ENCODE results near the gene GAP43.

The GAP43 gene

DNA sequence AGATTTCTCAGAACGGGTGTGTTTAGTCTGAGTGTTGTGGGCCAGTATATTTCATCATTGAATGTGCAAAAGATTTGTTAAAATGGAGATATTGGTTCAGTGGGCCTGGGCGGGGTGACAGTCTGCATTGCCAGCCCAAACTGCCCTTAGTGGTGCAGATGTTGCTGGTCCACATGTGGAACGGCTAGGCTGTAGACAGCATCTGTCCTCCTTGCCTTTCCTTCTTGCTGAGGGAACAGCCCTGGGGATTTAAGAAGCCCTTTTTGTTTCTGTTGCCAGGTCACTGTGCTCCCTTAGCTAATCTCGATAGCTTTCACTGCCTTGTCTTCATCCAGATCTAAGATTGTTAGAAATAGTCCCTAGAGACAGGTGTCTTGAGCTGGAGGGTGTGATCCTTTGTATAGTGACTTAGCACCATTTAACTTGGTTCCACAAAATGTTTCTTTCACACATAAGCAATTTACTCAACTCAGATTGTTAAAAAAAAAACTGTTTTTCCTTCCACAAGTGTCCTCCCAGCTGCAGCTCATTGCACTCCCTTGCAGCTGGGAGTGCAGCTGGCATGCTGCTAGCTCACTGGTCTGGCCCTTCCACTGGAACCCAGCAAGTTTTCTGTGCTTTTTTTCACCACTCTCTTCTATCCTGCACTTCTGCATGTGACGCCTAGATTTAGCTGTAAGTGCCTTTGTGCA, 37.5 kb downstream of the GAP43 start:
- Mint-ChIP-seq H3K9me3 (no peaks in the 10 kb centered on the region), H3K4me3 (no peak overlapping the region), H3K27ac (no peak overlapping the region), H3K36me3 (no peaks in the 10 kb centered on the region), H3K4me1 (peaks cover 17 to 34% of the 10 kb centered on the region in 2 donors), H3K27me3 (peaks cover 2 to 10% of the 10 kb centered on the region in 2 donors)
- ATAC-seq (replicated peaks) (no peak), DNase-seq (no peak)

DNA sequence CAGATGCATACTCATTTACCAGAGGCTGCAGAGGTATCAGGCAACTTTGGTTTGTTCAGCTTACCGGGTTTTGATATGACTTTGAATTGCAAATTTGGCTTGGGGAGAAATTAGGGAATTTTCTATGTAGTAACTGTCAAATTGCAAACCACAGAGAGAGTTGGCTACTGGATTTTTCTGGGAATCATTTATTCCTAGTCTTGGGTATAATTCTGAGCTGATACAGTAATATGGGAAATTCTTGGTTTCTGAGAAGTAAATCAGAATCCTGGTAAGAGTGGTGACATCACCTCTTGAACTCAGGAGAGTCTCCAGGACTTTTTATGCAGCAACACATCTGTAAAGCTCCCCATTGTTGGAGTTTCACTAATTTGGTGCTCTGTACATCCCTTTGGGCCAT, 39.0 kb downstream of the GAP43 start:
- Mint-ChIP-seq H3K4me3 (no peak overlapping the region), H3K4me1 (peaks cover 12 to 35% of the 10 kb centered on the region in 2 donors)

DNA sequence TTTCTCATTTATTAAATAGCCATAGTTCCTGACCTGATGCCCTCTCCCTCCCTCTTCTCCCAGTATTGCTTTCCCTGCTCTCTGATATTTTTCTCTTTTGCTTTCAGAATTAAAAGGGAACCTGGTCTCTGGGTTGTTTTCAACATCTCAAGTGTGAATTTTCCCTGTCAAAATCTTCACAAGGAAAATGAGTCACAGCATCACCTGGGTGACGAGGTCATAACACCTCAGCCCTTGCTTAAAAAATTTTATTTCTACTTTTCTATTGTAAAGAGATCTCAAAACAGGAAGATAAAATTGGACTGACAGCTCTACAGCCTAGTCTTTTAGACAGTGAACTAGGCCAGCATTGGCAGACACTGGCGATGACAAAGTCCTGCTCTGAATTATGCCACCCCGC, 40.1 kb downstream of the GAP43 start:
- Mint-ChIP-seq H3K27ac (no peak overlapping the region), H3K4me1 (peaks cover 13 to 28% of the 10 kb centered on the region in 2 donors), H3K9me3 (no peaks in the 10 kb centered on the region), H3K36me3 (no peaks in the 10 kb centered on the region), H3K4me3 (no peak overlapping the region), H3K27me3 (peaks cover 4 to 18% of the 10 kb centered on the region in 2 donors)
- DNase-seq = no peak
- no peak for ATAC-seq (replicated peaks)

More for the DNA sequence above, 39.0 kb downstream of the GAP43 start:
- Mint-ChIP-seq H3K9me3 (no peaks in the 10 kb centered on the region), H3K27me3 (peaks cover 4 to 18% of the 10 kb centered on the region in 2 donors), H3K36me3 (no peaks in the 10 kb centered on the region), H3K27ac (no peak overlapping the region)
- DNase-seq (no peak), ATAC-seq (replicated peaks) (no peak)

DNA sequence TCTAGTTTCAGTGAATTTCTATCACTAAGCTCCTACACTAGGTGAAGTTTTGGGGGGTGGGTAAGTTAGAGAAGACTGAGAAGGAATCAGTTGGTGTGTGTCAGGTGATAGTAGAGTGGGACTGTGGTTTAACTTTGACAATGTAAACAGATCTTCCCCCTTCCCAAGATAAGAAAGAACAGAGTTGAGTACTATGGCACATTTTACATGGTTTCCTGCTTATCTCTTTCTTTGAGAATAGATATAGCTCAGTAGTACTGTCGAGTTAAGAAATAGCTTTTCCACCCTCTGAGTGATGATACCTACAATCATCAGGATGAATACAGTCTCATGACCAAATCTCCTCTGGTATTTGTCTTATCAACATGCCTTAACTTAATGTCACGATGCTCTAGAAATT, 42.8 kb downstream of the GAP43 start:
- ATAC-seq (replicated peaks) = no peak

DNA sequence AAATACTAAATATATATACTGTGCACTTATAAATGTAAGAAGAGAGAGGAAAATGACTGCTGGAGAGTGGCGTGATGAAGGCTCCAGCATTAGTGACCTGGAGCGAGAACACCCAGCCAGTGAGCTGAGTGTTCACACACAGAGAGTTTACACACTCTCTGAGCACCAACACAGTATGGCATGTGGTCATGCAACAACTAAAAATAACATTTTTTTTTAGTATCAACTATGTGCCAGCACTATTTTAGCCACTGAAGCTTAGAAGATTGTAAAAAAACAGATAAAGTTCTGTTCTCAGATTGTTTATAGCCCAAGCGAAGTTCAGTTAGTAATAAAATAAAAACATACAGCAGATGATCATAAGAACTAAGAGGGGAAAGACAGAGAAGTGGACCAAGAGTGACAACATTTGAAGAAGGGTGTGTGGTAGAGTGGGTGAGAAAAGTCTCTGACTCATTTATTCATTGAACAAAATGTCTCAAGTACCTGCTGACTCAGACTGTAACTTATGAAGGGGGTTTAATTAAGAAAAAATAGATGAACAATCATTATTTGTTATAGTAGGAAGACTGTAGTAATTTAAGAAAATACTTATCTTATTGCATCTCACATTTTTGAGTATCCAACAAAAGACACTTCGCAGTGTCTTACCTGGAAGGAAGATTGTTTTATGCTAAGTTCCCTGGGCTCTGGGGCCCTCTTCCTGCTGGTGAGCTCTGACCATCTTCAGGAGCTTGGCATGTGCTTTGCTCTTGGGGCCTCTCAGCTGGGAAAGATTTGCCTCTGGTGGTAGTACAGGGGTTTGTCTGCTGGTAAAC, 43.8 kb downstream of the GAP43 start:
- peaks cover 8 to 15% of the 10 kb centered on the region in 2 donors for H3K4me1 Mint-ChIP-seq
- DNase-seq (no peak), ATAC-seq (replicated peaks) (peak; percentile 65 to 91)
- H3K36me3 Mint-ChIP-seq = no peaks in the 10 kb centered on the region
- no peak overlapping the region for H3K4me3 Mint-ChIP-seq
- peaks cover 4 to 18% of the 10 kb centered on the region in 2 donors for H3K27me3 Mint-ChIP-seq
- no peaks in the 10 kb centered on the region for H3K9me3 Mint-ChIP-seq
- H3K27ac Mint-ChIP-seq = no peak overlapping the region

More for the DNA sequence above, 42.8 kb downstream of the GAP43 start:
- Mint-ChIP-seq H3K27me3 (peaks cover 4 to 18% of the 10 kb centered on the region in 2 donors), H3K4me3 (no peak overlapping the region), H3K4me1 (peaks cover 6 to 15% of the 10 kb centered on the region in 2 donors), H3K27ac (no peak overlapping the region), H3K36me3 (no peaks in the 10 kb centered on the region), H3K9me3 (no peaks in the 10 kb centered on the region)
- no peak for DNase-seq

DNA sequence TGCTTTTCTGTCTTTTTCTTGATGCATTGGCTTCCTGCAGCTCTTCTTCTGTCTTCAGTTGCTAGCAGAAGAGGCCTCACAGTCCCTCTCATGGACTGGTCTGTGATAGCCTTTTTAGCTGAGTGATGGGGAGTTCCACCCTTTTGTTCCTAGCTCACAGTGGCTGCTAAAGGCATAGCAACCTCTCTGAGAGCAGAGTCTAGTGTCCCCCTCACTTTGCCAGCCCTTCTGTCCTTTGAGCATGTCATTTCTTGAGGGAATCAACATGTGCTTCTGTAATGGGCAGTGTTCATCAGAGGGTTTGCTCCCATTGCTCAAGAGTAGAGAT, 44.4 kb downstream of the GAP43 start:
- DNase-seq (no peak), ATAC-seq (replicated peaks) (peak; percentile 41 to 62)
- Mint-ChIP-seq H3K9me3 (no peaks in the 10 kb centered on the region), H3K4me1 (peaks cover 8 to 15% of the 10 kb centered on the region in 2 donors), H3K27ac (peak overlapping the region; percentile 6), H3K36me3 (no peaks in the 10 kb centered on the region), H3K27me3 (peaks cover 7 to 23% of the 10 kb centered on the region in 2 donors), H3K4me3 (no peak overlapping the region)

DNA sequence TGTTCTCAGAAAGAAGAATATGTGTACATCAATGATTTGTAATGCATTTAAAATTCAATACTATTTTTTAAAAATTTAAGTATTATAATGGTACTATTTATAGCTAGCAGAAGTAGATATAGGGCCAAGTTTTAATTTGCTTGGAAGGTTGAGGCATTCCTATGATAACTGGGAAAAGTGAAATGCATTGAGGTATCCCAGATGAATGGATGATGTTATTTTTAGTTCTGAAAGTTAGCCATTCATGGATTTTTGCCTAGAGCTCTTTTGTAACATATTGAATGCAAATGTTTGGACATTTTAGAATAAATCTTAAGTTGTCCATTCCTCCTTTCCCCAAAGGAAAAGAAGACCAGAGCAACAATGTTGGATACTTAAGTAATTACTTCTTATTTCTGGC, 47.6 kb downstream of the GAP43 start:
- H3K4me3 Mint-ChIP-seq = no peak overlapping the region
- H3K9me3 Mint-ChIP-seq = no peaks in the 10 kb centered on the region
- no peak overlapping the region for H3K27ac Mint-ChIP-seq
- peaks cover 7 to 8% of the 10 kb centered on the region in 2 donors for H3K4me1 Mint-ChIP-seq
- H3K27me3 Mint-ChIP-seq = peaks cover 27 to 42% of the 10 kb centered on the region in 2 donors
- ATAC-seq (replicated peaks) (no peak), DNase-seq (no peak)
- no peaks in the 10 kb centered on the region for H3K36me3 Mint-ChIP-seq

DNA sequence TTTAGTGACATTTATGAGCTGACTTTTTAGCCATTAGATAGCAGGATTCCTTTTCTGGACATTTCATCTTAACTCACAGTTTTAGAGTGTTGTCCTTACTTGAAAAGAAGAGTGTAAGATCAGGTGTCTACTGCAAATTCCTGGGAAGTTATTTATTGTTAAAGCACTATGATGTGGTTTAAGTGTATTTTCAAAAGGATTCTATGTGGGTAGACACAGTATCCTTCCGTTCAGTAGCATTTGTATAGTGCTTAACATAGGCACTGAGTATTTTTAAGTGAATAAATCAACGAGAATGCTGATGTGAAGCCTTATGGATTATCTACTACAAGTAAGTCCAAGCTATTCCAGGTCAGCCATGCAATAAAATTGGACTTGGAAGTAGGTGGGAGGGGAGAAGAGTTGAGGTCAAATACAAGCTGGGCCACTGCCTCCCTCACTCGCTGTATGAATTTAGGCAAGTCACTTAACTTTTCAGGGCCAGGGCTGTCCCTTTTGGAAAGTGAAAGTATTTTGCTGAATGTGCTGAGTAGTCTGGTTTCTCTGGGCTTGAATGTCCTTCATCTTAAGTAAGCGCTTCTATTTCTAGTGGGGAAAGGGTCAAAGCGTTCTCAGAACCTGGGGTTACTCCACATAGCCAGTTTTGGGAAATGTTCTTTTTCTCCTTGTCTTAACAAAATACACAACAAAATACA, 48.6 kb downstream of the GAP43 start:
- Mint-ChIP-seq H3K27ac (no peak overlapping the region), H3K27me3 (peaks cover 28 to 42% of the 10 kb centered on the region in 2 donors), H3K36me3 (no peaks in the 10 kb centered on the region), H3K4me1 (peaks cover 2 to 8% of the 10 kb centered on the region in 2 donors), H3K4me3 (no peak overlapping the region), H3K9me3 (no peaks in the 10 kb centered on the region)
- DNase-seq = no peak
- ATAC-seq (replicated peaks) = no peak

DNA sequence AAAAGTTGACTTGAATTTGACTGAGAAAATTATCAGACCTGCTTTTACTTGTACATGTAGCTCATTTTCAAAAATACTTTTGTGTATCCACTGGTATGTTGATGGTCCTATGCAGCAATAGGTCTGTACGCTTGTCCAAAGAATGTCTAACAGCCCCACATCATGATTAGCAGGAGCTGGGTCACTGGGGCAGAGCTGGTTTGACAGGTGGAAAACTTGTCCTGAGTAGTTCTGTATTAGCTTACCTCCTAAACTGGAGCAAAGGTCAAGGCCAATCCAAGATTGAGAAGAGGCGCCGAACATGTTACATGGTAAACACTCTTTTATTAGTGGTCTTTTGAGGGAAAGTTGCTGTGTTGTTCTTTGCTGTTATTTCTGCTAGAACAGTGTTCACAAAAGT, 50.6 kb downstream of the GAP43 start:
- ATAC-seq (replicated peaks) (no peak), DNase-seq (no peak)
- Mint-ChIP-seq H3K36me3 (no peaks in the 10 kb centered on the region), H3K27ac (no peak overlapping the region), H3K9me3 (no peaks in the 10 kb centered on the region), H3K4me1 (peaks cover 0 to 3% of the 10 kb centered on the region in 2 donors), H3K4me3 (no peak overlapping the region), H3K27me3 (peaks cover 31 to 53% of the 10 kb centered on the region in 2 donors)

DNA sequence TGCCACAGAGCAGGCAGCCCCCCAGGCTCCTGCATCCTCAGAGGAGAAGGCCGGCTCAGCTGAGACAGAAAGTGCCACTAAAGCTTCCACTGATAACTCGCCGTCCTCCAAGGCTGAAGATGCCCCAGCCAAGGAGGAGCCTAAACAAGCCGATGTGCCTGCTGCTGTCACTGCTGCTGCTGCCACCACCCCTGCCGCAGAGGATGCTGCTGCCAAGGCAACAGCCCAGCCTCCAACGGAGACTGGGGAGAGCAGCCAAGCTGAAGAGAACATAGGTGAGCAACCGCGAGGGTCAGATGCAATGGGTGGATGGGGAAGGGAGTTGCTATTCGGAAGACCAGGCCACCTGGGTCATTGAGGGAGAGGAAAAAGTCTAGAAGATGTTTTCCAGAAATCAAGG, 53.0 kb downstream of the GAP43 start:
- H3K36me3 Mint-ChIP-seq = no peaks in the 10 kb centered on the region
- no peak overlapping the region for H3K27ac Mint-ChIP-seq
- ATAC-seq (replicated peaks) (no peak), DNase-seq (no peak)
- no peak overlapping the region for H3K4me3 Mint-ChIP-seq
- H3K4me1 Mint-ChIP-seq = peaks cover 0 to 3% of the 10 kb centered on the region in 2 donors
- H3K9me3 Mint-ChIP-seq = no peaks in the 10 kb centered on the region
- peaks cover 48 to 68% of the 10 kb centered on the region in 2 donors for H3K27me3 Mint-ChIP-seq

DNA sequence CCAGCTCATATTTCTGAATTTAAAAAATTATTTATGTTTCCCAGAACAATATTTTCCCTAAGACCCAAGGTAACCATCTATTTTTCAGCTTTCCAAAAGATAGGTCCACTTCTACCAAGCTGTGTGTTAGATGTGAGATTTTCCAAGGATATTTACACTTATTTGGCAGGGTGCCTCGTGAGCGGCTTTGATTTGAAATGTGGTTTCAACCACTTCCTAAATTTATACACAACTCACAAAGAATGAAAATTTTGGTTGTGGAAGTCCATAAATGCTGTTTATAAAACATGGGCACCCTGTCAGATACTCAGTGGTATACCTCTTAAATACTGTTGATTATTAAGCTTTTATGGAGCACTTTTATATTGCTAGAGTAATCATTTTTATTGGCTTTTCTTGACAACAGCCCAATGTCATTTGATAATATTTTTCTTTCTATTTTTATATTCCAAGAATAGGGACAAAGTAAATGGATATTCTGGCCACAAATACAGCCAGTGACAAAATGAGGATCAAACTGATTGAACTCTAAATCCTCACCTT, 57.6 kb downstream of the GAP43 start:
- no peaks in the 10 kb centered on the region for H3K4me1 Mint-ChIP-seq
- H3K36me3 Mint-ChIP-seq = no peaks in the 10 kb centered on the region
- peaks cover 32 to 47% of the 10 kb centered on the region in 2 donors for H3K27me3 Mint-ChIP-seq
- H3K27ac Mint-ChIP-seq = no peak overlapping the region
- DNase-seq = no peak
- no peak overlapping the region for H3K4me3 Mint-ChIP-seq
- no peak for ATAC-seq (replicated peaks)
- no peaks in the 10 kb centered on the region for H3K9me3 Mint-ChIP-seq

DNA sequence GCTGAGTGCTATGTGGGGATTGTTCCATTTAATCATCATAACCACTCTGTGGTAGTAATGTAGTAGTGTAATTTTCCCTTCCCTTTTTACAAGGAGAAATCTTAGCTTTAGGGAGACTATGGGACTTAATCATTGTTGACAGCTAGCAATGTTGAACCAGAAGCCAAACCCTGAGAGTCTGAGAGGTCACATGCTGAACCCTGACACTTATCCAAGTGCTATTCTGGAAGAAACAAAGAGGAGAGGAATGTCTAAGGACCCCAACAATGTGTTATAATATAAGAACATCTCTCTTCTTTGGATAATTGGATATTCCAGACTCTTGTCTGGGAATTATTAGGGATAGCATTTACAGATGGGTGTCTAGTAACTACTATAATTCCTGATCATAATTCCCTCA, 58.4 kb downstream of the GAP43 start:
- no peaks in the 10 kb centered on the region for H3K4me1 Mint-ChIP-seq
- H3K27ac Mint-ChIP-seq = no peak overlapping the region
- no peak overlapping the region for H3K4me3 Mint-ChIP-seq
- no peaks in the 10 kb centered on the region for H3K9me3 Mint-ChIP-seq
- H3K36me3 Mint-ChIP-seq = no peaks in the 10 kb centered on the region
- ATAC-seq (replicated peaks) (no peak), DNase-seq (no peak)
- H3K27me3 Mint-ChIP-seq = peaks cover 30 to 40% of the 10 kb centered on the region in 2 donors

DNA sequence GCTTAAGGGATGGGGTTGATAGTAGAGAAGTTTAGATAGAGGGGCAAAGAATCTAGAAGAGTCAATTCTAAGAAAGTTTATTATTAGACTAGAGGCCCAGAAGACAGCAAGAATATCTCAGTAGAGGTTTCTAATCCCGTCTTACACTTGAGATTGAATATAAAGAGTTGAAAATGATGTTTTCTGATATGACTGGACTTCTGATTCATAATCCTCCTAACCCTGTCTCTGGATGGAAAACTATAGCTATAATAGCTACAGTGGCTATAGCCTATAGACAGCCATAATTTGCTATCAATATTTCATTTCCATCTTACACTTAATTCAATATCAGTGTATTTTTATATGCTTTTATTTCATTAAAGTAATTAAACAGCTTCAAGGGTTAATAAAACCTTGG, 60.0 kb downstream of the GAP43 start:
- DNase-seq (no peak), ATAC-seq (replicated peaks) (no peak)
- H3K27me3 Mint-ChIP-seq = peaks cover 30% of the 10 kb centered on the region in 2 donors
- no peak overlapping the region for H3K4me3 Mint-ChIP-seq
- no peaks in the 10 kb centered on the region for H3K9me3 Mint-ChIP-seq
- no peaks in the 10 kb centered on the region for H3K36me3 Mint-ChIP-seq
- H3K27ac Mint-ChIP-seq = no peak overlapping the region
- no peaks in the 10 kb centered on the region for H3K4me1 Mint-ChIP-seq

DNA sequence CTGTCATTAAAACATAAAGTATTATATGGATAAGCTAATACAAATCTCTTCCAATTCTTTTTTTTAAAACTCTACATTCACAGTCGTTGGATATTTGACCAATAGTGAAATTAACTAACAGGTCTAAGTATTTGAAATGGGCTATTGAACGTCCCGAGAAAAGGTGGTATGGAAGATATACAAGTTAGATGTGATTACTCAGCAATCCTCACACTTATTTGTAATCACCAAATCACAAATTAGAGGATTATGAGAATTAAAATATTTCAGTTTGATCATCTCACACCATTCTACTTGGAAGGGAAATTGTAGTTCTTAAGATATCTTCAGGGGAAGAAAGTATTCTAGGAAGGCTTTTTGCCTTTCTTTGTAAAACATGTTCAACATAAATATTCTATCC, 60.5 kb downstream of the GAP43 start:
- Mint-ChIP-seq H3K9me3 (no peaks in the 10 kb centered on the region), H3K36me3 (no peaks in the 10 kb centered on the region), H3K27ac (no peak overlapping the region), H3K4me1 (no peaks in the 10 kb centered on the region), H3K27me3 (peaks cover 32 to 34% of the 10 kb centered on the region in 2 donors), H3K4me3 (no peak overlapping the region)
- no peak for ATAC-seq (replicated peaks)
- DNase-seq = no peak

Measured in stimulated activated naive B cell treated with anti-CD40 and anti-IgM and Interleukin-4, amounts not matched to agents 10 μg/mL and 1 μg/mL and 100 μg/mL, for 72 hours (primary cell).